SK-N-MC (cell line): Measurements from ENCODE around the gene MZT2B.
"Not testable (repeated sequence)": the region's sequence is repeated elsewhere in the genome, so short reads cannot be mapped to it uniquely, and the experiment has no call there.

Source experiments
- EZH2 ChIP-seq: fragments of 200-600 bp; sonication (generic); IDR thresholded peaks from one replicate; pipeline ENCODE4 v1.6.1; 2017; ENCODE audit warnings: antibody characterized with exemption
- FOXP2 ChIP-seq: optimal IDR thresholded peaks from 2 replicates; pipeline ENCODE3; 2011; ENCODE audit warnings: mild to moderate bottlenecking, moderate library complexity; ENCODE audit not compliant: insufficient read depth; ENCODE audit errors: extremely low read length, control extremely low read depth
- POLR2AphosphoS5 ChIP-seq: IDR thresholded peaks from 2 replicates; pipeline ENCODE4 v1.6.1; 2012; ENCODE audit warnings: mild to moderate bottlenecking, low read depth, low read length, borderline replicate concordance

DNA sequence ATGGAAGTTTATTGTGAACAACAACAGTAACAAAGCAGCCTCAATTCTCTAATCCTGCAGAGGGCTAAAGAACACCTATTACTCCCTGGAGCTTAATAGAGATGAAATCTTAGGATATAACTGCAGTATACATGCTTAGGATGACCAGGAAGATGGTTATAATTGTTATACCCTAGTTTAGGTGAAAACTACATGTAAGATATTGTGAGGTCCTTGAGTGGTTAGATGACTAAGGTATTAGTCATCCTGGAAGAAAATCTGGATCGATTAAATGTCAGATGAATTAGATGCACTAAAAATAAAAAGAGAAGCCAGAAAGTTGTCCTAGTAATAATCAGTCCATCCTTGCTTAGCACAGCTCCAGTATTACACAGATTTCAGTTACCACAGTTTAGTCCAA is 38.4 kb downstream of the MZT2B start:
- TF ChIP-seq POLR2AphosphoS5, EZH2, FOXP2: not testable (repeated sequence)
